HepG2 (cell line): Measurements from ENCODE around the gene GSDMA. TPM values are rescaled to one million over a fixed set of nuclear protein-coding genes. Genes with fewer than 3 reads are reported as not detected.
A peak's percentile ranks its signal among the peaks of the same experiment; 100 is the strongest.

ENCODE experiments used
- CBX5 ChIP-seq: sonication (generic); formaldehyde crosslinking; IDR thresholded peaks from 2 replicates; pipeline ENCODE4 v1.4.0; 2020; ENCODE audit warnings: missing genetic modification reagents, borderline replicate concordance
- CENPX ChIP-seq: sonication (generic); formaldehyde crosslinking; IDR thresholded peaks from 2 replicates; pipeline ENCODE4 v1.9.0; 2021; ENCODE audit warnings: mild to moderate bottlenecking, missing genetic modification reagents, moderate library complexity
- HES4 ChIP-seq: sonication (generic); formaldehyde crosslinking; IDR thresholded peaks from 2 replicates; pipeline ENCODE4 v1.9.0; 2021; ENCODE audit warnings: mild to moderate bottlenecking, missing genetic modification reagents, borderline replicate concordance
- KAT7 ChIP-seq: IDR thresholded peaks from 2 replicates; pipeline ENCODE4 v1.6.1; 2018; ENCODE audit warnings: borderline replicate concordance, missing compliant biosample characterization
- MATR3 ChIP-seq: sonication (generic); formaldehyde crosslinking; IDR thresholded peaks from 2 replicates; pipeline ENCODE4 v1.4.0; 2020; ENCODE audit warnings: missing genetic modification reagents
- NR1H2 ChIP-seq: sonication (generic); formaldehyde crosslinking; IDR thresholded peaks from 2 replicates; pipeline ENCODE4 v1.8.1; 2022; ENCODE audit warnings: low read depth, missing genetic modification reagents, borderline replicate concordance
- POLR2AphosphoS2 ChIP-seq: IDR thresholded peaks from 2 replicates; pipeline ENCODE4 v1.6.1; 2011; ENCODE audit warnings: low read depth, low read length, improper control_type of control experiment
- TBX3 ChIP-seq: fragments of 450-650 bp; IDR thresholded peaks from 2 replicates; pipeline ENCODE4 v1.6.1; 2017; ENCODE audit warnings: antibody characterized with exemption, mild to moderate bottlenecking, inconsistent platforms, borderline replicate concordance
- XBP1 ChIP-seq: sonication (generic); formaldehyde crosslinking; IDR thresholded peaks from 2 replicates; pipeline ENCODE4 v1.5.0; 2020; ENCODE audit warnings: missing genetic modification reagents
- ZNF431 ChIP-seq: sonication (generic); formaldehyde crosslinking; IDR thresholded peaks from 2 replicates; pipeline ENCODE4 v1.9.0; 2022; ENCODE audit warnings: missing genetic modification reagents, low read depth, mild to moderate bottlenecking, borderline replicate concordance
- ZNF530 ChIP-seq: sonication (generic); formaldehyde crosslinking; IDR thresholded peaks from 2 replicates; pipeline ENCODE4 v1.5.0; 2020; ENCODE audit warnings: low read depth, mild to moderate bottlenecking, missing genetic modification reagents
- ZNF709 ChIP-seq: sonication (generic); formaldehyde crosslinking; IDR thresholded peaks from 2 replicates; pipeline ENCODE4 v1.5.0; 2020; ENCODE audit warnings: mild to moderate bottlenecking, missing genetic modification reagents
- ZNF83 ChIP-seq: sonication (generic); formaldehyde crosslinking; IDR thresholded peaks from 2 replicates; pipeline ENCODE4 v1.4.0; 2020; ENCODE audit warnings: missing genetic modification reagents, mild to moderate bottlenecking, borderline replicate concordance
- polyA plus RNA-seq, 8 experiments: library from polyadenylated mRNA; depleted of rRNA in 3 of 8; stranded (reverse) in 7 of 8; unstranded in 1 of 8; fragments of >200 nt; fragmentation: Illumina TruSeq in 4 of 8; extraction: Trizol in 4 of 8; gene quantifications; 2 replicates each; pipeline versions ENCODE4 v1.2.1 to v1.2.3, GENCODE V29; 2011 to 2016; ENCODE audit warnings: low read depth in 4 of 8, missing spikeins in 1 of 8, mixed read lengths in 1 of 8; ENCODE audit not compliant: insufficient read depth in 1 of 8
- total RNA-seq, 5 experiments: library from RNA; depleted of rRNA; stranded (reverse); fragments of >200 nt; fragmentation: Illumina TruSeq; extraction: Trizol; gene quantifications; 2 replicates each; pipeline ENCODE4 v1.2.3, GENCODE V29; 2016; ENCODE audit warnings: low read depth in 1 of 5
- TF ChIP-seq, protein P1 (sequence below): sonication (generic); formaldehyde crosslinking; IDR thresholded peaks from 2 replicates; pipeline ENCODE4 v1.4.0; 2020; ENCODE audit warnings: missing genetic modification reagents
- TF ChIP-seq, protein P2 (sequence below): sonication (generic); formaldehyde crosslinking; IDR thresholded peaks from 2 replicates; pipeline ENCODE4 v1.4.0; 2020; ENCODE audit warnings: missing genetic modification reagents
- TF ChIP-seq, protein P3 (sequence below): sonication (generic); formaldehyde crosslinking; IDR thresholded peaks from 2 replicates; pipeline ENCODE4 v1.5.0; 2020; ENCODE audit warnings: missing genetic modification reagents, mild to moderate bottlenecking, borderline replicate concordance
- TF ChIP-seq, protein P4 (sequence below), 2 experiments: sonication (generic) in 1 of 2; formaldehyde crosslinking in 1 of 2; IDR thresholded peaks; 2 replicates each; pipeline versions ENCODE4 v1.4.0 to v1.6.1; 2016 to 2020; ENCODE audit warnings: borderline replicate concordance in 1 of 2, low read depth in 1 of 2, mild to moderate bottlenecking in 1 of 2, missing genetic modification reagents in 1 of 2

GSDMA gene
- total and polyA plus RNA-seq, 2 of the 13 experiments (the other 11 are each of a cell fraction or from before 2014, with no cell fraction given) = not detected

DNA sequence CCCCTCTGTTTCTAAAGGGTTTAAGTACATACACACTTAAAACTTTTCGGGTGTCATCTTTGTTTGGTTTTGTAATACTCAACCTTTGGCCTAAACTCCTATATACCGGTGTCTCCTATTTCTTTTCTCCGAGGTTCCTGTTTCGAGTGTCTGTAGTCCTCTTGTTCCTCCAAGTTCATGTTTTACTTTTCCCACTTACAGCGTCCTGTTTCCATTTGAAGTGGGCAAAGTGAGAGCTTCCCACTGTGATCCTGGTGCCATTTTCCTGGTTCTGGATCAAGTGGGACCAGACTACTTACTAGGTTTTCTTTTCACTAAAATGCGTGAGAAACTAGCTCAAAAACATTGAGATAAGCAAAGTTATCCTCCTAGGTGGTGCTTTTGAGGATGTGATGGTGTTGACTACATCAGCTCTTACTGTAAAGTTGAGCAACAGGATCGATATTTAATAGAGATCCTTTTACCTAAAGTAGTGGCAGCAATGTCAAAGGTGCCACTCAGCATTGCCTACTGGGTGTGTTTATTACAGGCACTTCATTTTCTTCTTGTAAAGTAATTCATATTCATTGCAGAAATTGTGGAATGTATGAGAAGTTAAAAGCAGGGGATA is 19.1 kb downstream of the GSDMA start (continued):
- TF ChIP-seq, protein P1, sequence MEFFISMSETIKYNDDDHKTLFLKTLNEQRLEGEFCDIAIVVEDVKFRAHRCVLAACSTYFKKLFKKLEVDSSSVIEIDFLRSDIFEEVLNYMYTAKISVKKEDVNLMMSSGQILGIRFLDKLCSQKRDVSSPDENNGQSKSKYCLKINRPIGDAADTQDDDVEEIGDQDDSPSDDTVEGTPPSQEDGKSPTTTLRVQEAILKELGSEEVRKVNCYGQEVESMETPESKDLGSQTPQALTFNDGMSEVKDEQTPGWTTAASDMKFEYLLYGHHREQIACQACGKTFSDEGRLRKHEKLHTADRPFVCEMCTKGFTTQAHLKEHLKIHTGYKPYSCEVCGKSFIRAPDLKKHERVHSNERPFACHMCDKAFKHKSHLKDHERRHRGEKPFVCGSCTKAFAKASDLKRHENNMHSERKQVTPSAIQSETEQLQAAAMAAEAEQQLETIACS = 0 out of 2 replicates have a peak, but pooled peaks have one; percentile 7
- TF ChIP-seq ZNF530 (CRISPR knock-in tag) = no peak
- TF ChIP-seq XBP1 (CRISPR knock-in tag) = no peak
- TF ChIP-seq HES4 (CRISPR knock-in tag) = no peak
- no peak for TF ChIP-seq MATR3 (CRISPR knock-in tag)
- TF ChIP-seq NR1H2 (CRISPR knock-in tag) = no peak
- 0 out of 2 replicates have a peak, but pooled peaks have one; percentile 53 for TF ChIP-seq POLR2AphosphoS2
- TF ChIP-seq CENPX = no peak
- no peak for TF ChIP-seq ZNF431 (CRISPR knock-in tag)
- no peak for TF ChIP-seq ZNF83
- TF ChIP-seq, protein P2, sequence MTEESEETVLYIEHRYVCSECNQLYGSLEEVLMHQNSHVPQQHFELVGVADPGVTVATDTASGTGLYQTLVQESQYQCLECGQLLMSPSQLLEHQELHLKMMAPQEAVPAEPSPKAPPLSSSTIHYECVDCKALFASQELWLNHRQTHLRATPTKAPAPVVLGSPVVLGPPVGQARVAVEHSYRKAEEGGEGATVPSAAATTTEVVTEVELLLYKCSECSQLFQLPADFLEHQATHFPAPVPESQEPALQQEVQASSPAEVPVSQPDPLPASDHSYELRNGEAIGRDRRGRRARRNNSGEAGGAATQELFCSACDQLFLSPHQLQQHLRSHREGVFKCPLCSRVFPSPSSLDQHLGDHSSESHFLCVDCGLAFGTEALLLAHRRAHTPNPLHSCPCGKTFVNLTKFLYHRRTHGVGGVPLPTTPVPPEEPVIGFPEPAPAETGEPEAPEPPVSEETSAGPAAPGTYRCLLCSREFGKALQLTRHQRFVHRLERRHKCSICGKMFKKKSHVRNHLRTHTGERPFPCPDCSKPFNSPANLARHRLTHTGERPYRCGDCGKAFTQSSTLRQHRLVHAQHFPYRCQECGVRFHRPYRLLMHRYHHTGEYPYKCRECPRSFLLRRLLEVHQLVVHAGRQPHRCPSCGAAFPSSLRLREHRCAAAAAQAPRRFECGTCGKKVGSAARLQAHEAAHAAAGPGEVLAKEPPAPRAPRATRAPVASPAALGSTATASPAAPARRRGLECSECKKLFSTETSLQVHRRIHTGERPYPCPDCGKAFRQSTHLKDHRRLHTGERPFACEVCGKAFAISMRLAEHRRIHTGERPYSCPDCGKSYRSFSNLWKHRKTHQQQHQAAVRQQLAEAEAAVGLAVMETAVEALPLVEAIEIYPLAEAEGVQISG = no peak
- no peak for TF ChIP-seq ZNF709
- TF ChIP-seq, protein P3, sequence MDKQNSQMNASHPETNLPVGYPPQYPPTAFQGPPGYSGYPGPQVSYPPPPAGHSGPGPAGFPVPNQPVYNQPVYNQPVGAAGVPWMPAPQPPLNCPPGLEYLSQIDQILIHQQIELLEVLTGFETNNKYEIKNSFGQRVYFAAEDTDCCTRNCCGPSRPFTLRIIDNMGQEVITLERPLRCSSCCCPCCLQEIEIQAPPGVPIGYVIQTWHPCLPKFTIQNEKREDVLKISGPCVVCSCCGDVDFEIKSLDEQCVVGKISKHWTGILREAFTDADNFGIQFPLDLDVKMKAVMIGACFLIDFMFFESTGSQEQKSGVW (CRISPR knock-in tag) = no peak
- TF ChIP-seq CBX5 (CRISPR knock-in tag) = no peak
- TF ChIP-seq KAT7 = no peak
- TF ChIP-seq TBX3 = no peak
- TF ChIP-seq, protein P4, sequence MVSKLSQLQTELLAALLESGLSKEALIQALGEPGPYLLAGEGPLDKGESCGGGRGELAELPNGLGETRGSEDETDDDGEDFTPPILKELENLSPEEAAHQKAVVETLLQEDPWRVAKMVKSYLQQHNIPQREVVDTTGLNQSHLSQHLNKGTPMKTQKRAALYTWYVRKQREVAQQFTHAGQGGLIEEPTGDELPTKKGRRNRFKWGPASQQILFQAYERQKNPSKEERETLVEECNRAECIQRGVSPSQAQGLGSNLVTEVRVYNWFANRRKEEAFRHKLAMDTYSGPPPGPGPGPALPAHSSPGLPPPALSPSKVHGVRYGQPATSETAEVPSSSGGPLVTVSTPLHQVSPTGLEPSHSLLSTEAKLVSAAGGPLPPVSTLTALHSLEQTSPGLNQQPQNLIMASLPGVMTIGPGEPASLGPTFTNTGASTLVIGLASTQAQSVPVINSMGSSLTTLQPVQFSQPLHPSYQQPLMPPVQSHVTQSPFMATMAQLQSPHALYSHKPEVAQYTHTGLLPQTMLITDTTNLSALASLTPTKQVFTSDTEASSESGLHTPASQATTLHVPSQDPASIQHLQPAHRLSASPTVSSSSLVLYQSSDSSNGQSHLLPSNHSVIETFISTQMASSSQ (IDR thresholded peaks at IDR 0.05; ENCODE audit: low read depth) = no peak
- TF ChIP-seq, protein P4 (CRISPR knock-in tag; IDR thresholded peaks at IDR 0.05; ENCODE audit: borderline replicate concordance) = no peak
